WI38 (cell line): ENCODE results near the gene ELL.

Experiments used
- H3K4me3 ChIP-seq: 2 replicates; pipeline ENCODE4 v1.5.1; 2011; ENCODE audit warnings: low read depth, mild to moderate bottlenecking, control low read depth, low read length
- CTCF ChIP-seq: IDR thresholded peaks from 2 replicates; pipeline ENCODE4 v1.5.1; 2012; ENCODE audit warnings: low read depth, mild to moderate bottlenecking, control low read depth, low read length

Gene ELL

GRCh38 chr19:18477974-18478373 lies 43.9 kb downstream of the ELL start:
- no peak overlapping the region for H3K4me3 ChIP-seq
- TF ChIP-seq CTCF: no peak

- H3K4me3 ChIP-seq: no peak overlapping the region
- no peak for TF ChIP-seq CTCF
Observed at GRCh38 chr19:18477042-18477779, 44.7 kb downstream of the ELL start.

GRCh38 chr19:18476507-18477041 lies 45.3 kb downstream of the ELL start:
- no peak overlapping the region for H3K4me3 ChIP-seq
- no peak for TF ChIP-seq CTCF

GRCh38 chr19:18475762-18476331 lies 46.0 kb downstream of the ELL start:
- no peak for TF ChIP-seq CTCF
- no peak overlapping the region for H3K4me3 ChIP-seq

- TF ChIP-seq CTCF: no peak
- no peak overlapping the region for H3K4me3 ChIP-seq
Observed at GRCh38 chr19:18475004-18475453, 46.8 kb downstream of the ELL start.

GRCh38 chr19:18474366-18474887 lies 47.4 kb downstream of the ELL start:
- H3K4me3 ChIP-seq: no peak overlapping the region
- no peak for TF ChIP-seq CTCF

GRCh38 chr19:18473706-18474087 lies 48.2 kb downstream of the ELL start:
- H3K4me3 ChIP-seq: no peak overlapping the region
- TF ChIP-seq CTCF: no peak
